GM18507 (cell line): ENCODE measurements around the gene CDK14.
A peak's percentile ranks its signal among the peaks of the same experiment; 100 is the strongest.

Experiments used
- DNase-seq: peaks from one replicate; pipeline ENCODE4 v3.0.0; 2011; ENCODE audit warnings: low read depth; ENCODE audit not compliant: insufficient read length; ENCODE audit errors: extremely low spot score
- FAIRE-seq: peaks from 2 replicates; lab custom pipeline; 2011; peaks lifted over from hg19 to GRCh38; lab: Jason Lieb, UNC

CDK14 gene

GRCh38 chr7:91043924-91044645 is 448.0 kb downstream of the CDK14 start:
- no peak for DNase-seq
- no peak for FAIRE-seq

GRCh38 chr7:91045606-91046005 is 449.5 kb downstream of the CDK14 start:
- DNase-seq (no peak), FAIRE-seq (no peak)

DNA sequence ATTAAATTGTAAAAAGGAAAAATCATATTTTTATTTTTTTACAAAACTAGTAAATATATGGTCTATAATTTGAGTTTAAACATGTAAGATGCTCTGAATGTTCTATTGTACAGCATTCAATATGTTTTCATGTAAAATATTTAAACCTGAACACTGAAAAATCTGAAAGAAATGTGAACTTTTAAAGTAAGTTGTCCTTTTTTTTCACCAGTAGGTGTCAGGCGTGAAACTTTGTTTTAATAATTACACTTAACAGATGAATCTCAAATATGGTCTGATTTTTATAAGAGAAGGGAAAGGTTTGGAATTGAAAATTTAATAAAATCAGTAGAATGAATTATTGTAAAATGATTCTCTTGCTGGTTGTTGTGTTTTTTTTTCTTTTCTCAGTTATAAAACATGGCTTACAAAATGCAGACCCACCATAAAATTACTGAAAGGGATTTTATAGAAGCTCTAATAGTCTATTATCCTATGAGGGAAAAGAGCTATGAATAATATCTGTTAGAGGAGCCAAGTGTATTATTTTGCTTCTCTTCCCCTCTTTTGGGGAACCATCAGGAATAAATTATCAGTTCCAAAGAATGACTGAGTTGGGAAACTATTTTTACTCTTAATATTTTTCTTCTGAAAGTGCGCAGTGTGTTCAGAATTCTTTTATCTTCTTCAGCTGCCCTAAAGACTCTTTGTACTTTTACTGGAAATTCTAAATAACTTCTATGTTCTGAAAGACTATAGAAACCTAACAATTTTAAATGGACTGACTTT is 450.4 kb downstream of the CDK14 start:
- FAIRE-seq: no peak

GRCh38 chr7:91047636-91048035 is 451.5 kb downstream of the CDK14 start:
- no peak for FAIRE-seq

More for the DNA sequence above, 450.4 kb downstream of the CDK14 start:
- no peak for DNase-seq

DNA sequence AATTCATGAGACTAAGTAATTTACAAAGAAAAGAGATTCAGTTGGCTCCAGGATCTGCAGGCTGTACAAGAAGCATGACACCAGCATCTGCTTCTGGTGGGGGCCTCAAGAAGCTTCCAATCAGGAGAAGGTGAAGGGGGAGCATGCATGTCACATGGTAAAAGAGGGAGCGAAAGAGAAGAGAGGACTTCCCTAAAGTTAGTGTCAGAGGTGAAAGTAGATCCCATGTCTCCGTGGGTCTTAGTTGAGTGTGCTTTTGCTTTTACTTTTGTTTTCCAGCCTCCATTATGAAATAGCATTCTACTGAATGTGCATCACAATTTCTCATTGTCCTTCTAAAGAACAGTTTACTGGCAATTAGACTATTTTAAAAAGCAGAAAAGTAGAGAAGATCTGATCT is 454.6 kb downstream of the CDK14 start:
- FAIRE-seq (peak; percentile 72), DNase-seq (no peak)

More at GRCh38 chr7:91047636-91048035, 451.5 kb downstream of the CDK14 start:
- no peak for DNase-seq

GRCh38 chr7:91051966-91052365 is 455.8 kb downstream of the CDK14 start:
- FAIRE-seq (peak; percentile 36), DNase-seq (no peak)

DNA sequence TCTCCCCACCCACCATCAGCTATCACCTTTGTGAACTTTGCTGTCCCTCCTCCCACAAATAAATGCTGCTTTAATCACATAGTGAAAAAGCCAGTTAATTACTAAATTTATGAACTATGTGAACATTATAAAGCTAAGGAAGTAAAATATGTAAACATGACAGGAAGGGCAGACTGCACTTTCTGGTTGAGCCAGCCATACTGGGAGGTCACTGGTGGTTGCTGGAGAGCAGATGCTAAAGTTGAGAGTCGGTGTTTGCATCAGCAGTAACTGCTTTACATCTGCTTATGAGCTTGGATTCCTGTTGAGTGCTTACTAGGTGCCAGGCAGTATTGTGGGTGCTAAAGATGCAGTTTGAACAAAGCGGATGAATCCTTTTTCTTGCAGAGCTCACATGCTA is 458.3 kb downstream of the CDK14 start:
- FAIRE-seq (no peak), DNase-seq (no peak)

DNA sequence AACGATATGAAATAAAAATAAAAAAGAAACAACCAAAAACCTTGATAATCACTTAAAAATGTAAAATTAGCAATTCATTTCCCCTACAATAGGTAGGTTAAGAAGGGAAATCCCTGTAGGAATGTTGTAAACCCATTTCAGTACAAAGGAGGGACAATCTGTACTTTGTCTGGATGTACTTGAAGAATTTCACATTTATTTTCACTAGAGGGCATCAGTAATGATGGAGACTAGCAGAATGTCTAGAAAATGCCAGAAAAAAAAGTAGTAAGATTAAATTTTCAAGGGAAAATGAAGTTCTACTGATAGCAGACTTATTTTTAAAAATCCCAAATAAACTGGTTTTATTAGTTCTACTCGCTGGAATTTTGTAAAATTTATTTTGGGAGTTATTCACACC is 459.1 kb downstream of the CDK14 start:
- FAIRE-seq (no peak), DNase-seq (no peak)

DNA sequence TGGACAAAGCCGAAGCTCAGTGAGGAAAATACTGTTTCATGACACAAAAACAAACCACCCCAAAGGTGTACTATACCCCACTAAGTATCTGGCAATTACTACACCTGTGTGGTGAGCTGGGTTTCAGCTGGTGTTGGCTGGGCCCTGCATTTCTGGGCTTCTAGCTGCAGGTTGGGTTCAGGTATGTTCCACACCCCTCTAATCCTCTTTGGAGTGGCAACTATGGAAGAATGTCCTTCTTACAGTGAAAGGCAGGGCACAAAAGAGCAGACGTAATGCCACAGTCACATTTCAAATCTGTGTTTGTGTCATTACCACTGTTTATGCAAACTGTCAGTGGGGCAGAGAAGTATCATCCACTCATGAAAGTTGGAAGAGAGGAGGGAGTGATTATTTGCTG is 466.6 kb downstream of the CDK14 start:
- no peak for DNase-seq
- FAIRE-seq: no peak

- DNase-seq: no peak
- FAIRE-seq: no peak
Observed at GRCh38 chr7:91064052-91064451, 467.9 kb downstream of the CDK14 start.

DNA sequence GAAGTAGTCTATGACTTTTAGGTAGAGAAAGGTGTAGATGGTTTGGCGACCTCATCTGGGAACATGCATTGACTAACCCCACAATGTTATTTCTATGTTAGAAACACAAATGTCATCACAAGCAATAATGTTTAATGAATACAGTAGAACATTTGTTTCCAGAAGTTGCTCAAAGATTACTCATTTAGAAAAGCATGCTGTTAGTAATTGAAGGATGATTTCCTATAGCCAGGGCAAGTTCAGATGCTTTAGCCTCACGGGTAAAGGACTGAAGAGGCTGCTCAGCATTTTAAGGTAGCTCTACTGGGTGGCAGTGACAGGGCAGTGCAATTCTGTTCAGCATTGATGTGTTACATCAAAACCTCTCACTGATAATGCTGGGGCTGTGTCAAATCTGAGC is 468.8 kb downstream of the CDK14 start:
- FAIRE-seq: no peak

GRCh38 chr7:91066627-91067026 is 470.5 kb downstream of the CDK14 start:
- no peak for DNase-seq
- no peak for FAIRE-seq

More for the DNA sequence above, 468.8 kb downstream of the CDK14 start:
- DNase-seq: no peak

DNA sequence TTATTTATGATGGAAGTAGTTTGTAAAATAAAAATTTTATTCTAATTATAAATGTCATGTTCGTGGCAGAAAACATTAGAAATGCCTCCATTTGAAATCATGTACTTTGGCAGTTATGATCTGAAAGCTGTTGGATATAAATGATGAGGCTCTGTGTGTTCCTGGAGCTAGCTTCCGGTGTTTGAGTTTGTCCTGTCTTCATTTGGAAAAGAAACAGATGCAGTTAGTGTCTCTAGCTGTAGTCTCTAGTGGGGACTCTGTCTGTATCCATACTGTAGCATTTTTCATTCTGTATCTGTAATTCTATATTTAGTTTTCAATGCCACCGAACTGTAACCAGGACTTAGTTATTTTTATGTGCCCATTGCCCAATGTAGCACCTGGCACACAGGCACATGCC is 471.1 kb downstream of the CDK14 start:
- DNase-seq: no peak
- no peak for FAIRE-seq

- no peak for FAIRE-seq
Observed at GRCh38 chr7:91068136-91068795, 472.1 kb downstream of the CDK14 start.

GRCh38 chr7:91069146-91069545 is 473.0 kb downstream of the CDK14 start:
- DNase-seq (no peak), FAIRE-seq (no peak)

More at GRCh38 chr7:91068136-91068795, 472.1 kb downstream of the CDK14 start:
- DNase-seq: no peak

DNA sequence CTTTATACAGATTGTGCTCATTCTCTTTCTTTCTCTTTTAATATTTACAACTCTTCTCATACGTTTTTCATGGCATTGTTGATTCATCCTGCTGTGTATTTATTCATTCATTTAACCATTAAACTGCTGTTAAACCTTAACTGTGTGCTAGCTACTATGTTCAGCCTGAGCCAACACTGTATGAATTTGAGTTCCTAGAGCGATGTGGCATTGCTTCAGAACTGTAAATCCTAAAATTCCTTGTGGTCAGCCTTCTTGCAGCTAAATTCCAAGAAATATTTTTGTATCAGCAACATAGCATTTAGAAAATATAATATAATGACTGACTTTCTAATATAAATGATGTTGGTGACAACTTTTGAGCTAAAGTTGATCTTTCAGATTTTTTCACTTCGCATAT is 483.4 kb downstream of the CDK14 start:
- no peak for DNase-seq
- FAIRE-seq: no peak

GRCh38 chr7:91080351-91080750 is 484.2 kb downstream of the CDK14 start:
- no peak for FAIRE-seq
- no peak for DNase-seq

DNA sequence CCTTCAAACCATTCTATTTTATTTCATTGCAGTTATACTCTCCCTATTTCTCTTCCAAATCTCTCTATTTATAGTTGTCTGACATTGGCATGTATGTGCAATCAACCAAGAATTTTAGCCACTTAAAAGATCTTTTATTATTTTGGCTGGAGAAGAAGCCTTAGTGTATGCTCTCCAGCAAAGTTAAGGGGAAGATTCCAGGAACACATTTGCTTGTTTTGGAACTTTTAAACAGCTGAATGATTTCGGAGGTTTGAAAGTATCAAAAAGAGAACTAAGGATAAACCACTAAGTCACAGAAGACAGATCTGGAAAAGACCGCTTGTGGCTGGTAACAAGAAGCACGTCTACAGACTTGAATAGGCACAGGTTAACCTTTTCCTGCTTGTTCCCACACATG is 485.9 kb downstream of the CDK14 start:
- FAIRE-seq (no peak), DNase-seq (no peak)

DNA sequence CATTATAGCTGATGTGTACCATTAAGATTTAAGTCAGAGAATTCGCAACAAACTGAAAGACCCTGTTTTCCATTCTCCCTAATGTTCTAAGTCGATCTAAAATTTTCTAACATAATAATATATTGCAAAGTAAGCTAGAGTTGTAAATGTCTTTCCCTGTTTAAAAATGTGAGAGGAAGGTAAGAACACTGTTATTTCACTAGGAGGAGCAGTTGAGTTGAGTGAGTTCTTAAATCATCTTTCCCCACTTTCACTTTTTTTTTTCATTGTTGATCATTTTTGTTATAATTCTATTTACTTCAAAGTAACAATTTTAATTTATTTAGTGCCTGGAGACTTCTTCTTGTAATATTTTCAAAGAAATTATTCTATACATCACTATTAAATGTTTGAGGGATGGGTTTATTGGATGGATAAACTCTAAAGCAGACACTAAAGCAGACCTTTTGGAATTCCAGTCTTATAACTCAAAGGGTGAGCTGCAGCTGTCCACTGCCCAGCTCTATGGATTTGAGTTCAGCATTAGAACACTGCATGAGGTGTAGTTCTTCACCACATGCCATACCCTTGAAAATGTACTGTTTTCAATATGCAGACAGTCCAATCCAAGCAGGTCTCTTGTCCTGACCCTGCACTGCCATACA is 486.9 kb downstream of the CDK14 start:
- DNase-seq (no peak), FAIRE-seq (peak; percentile 67)
